Cardiac muscle cell (in vitro differentiated cells and primary cell): ENCODE results near the gene ZNF831. TPM values are rescaled to one million over a fixed set of nuclear protein-coding genes. Genes with fewer than 3 reads are reported as not detected.

Source experiments
- DNase-seq, 2 donors: peaks; one replicate each; pipeline versions ENCODE4 v3.0.0 to v3.0.0-alpha.2; 2010 to 2017; ENCODE audit warnings: low read depth in 1 of 2, low spot score in 1 of 2
- H3K27ac ChIP-seq: fragments of 200-600 bp; sonication (generic); 2 replicates; pipeline ENCODE4 v1.5.1; 2016
- H3K27me3 ChIP-seq: fragments of 200-600 bp; sonication (generic); 2 replicates; pipeline ENCODE4 v1.6.0; 2016; ENCODE audit warnings: control low read depth
- H3K36me3 ChIP-seq: fragments of 200-600 bp; sonication (generic); 2 replicates; pipeline ENCODE4 v1.5.1; 2016; ENCODE audit warnings: control low read depth
- H3K4me1 ChIP-seq: fragments of 200-600 bp; sonication (generic); 2 replicates; pipeline ENCODE4 v1.8.1; 2017; ENCODE audit warnings: low read depth, mild to moderate bottlenecking, mixed run types
- H3K4me3 ChIP-seq: fragments of 200-600 bp; sonication (generic); 2 replicates; pipeline ENCODE4 v1.5.1; 2016; ENCODE audit warnings: mild to moderate bottlenecking
- H3K9me3 ChIP-seq: fragments of 200-600 bp; sonication (generic); 2 replicates; pipeline ENCODE4 v1.5.1; 2017; ENCODE audit warnings: low read depth, mild to moderate bottlenecking, control low read depth
- polyA plus RNA-seq: library from polyadenylated mRNA; unstranded; fragments of >200 nt; fragmentation: Nextera tagmentation; extraction: Ambion mirVana; gene quantifications from 2 replicates; pipeline ENCODE4 v1.2.1, GENCODE V29; 2016
- total RNA-seq: library from RNA; depleted of rRNA; stranded (reverse); fragments of >200 nt; gene quantifications from 2 replicates; pipeline ENCODE4 v1.2.3, GENCODE V29; 2016
- TF ChIP-seq, protein P1 (sequence below): IDR thresholded peaks from 2 replicates; pipeline ENCODE4 v1.5.1; 2012; ENCODE audit warnings: low read depth, mild to moderate bottlenecking, low read length

The ZNF831 gene
- total and polyA plus RNA-seq, 2 experiments from 2014 or later: not detected

GRCh38 chr20:59235226-59235625, 71.6 kb downstream of the ZNF831 start:
- DNase-seq: no peak
- TF ChIP-seq, protein P1, sequence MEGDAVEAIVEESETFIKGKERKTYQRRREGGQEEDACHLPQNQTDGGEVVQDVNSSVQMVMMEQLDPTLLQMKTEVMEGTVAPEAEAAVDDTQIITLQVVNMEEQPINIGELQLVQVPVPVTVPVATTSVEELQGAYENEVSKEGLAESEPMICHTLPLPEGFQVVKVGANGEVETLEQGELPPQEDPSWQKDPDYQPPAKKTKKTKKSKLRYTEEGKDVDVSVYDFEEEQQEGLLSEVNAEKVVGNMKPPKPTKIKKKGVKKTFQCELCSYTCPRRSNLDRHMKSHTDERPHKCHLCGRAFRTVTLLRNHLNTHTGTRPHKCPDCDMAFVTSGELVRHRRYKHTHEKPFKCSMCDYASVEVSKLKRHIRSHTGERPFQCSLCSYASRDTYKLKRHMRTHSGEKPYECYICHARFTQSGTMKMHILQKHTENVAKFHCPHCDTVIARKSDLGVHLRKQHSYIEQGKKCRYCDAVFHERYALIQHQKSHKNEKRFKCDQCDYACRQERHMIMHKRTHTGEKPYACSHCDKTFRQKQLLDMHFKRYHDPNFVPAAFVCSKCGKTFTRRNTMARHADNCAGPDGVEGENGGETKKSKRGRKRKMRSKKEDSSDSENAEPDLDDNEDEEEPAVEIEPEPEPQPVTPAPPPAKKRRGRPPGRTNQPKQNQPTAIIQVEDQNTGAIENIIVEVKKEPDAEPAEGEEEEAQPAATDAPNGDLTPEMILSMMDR: no peak

GRCh38 chr20:59240006-59240405, 76.4 kb downstream of the ZNF831 start:
- Histone ChIP-seq H3K27ac (no peak overlapping the region), H3K4me1 (no peaks in the 10 kb centered on the region), H3K4me3 (no peak overlapping the region), H3K36me3 (no peaks in the 10 kb centered on the region), H3K27me3 (no peaks in the 10 kb centered on the region), H3K9me3 (no peaks in the 10 kb centered on the region)
- DNase-seq: no peak
- TF ChIP-seq, protein P1: no peak

More at GRCh38 chr20:59235226-59235625, 71.6 kb downstream of the ZNF831 start:
- Histone ChIP-seq H3K27ac (no peak overlapping the region), H3K9me3 (no peaks in the 10 kb centered on the region), H3K27me3 (no peaks in the 10 kb centered on the region), H3K4me3 (no peak overlapping the region), H3K36me3 (no peaks in the 10 kb centered on the region), H3K4me1 (no peaks in the 10 kb centered on the region)

- H3K36me3 ChIP-seq: no peaks in the 10 kb centered on the region
- H3K9me3 ChIP-seq: no peaks in the 10 kb centered on the region
- TF ChIP-seq, protein P1: no peak
- no peak for DNase-seq
- no peaks in the 10 kb centered on the region for H3K27me3 ChIP-seq
- no peak overlapping the region for H3K4me3 ChIP-seq
- H3K4me1 ChIP-seq: no peaks in the 10 kb centered on the region
- H3K27ac ChIP-seq: no peak overlapping the region
Measured at GRCh38 chr20:59242714-59243626, 79.3 kb downstream of the ZNF831 start.

DNA sequence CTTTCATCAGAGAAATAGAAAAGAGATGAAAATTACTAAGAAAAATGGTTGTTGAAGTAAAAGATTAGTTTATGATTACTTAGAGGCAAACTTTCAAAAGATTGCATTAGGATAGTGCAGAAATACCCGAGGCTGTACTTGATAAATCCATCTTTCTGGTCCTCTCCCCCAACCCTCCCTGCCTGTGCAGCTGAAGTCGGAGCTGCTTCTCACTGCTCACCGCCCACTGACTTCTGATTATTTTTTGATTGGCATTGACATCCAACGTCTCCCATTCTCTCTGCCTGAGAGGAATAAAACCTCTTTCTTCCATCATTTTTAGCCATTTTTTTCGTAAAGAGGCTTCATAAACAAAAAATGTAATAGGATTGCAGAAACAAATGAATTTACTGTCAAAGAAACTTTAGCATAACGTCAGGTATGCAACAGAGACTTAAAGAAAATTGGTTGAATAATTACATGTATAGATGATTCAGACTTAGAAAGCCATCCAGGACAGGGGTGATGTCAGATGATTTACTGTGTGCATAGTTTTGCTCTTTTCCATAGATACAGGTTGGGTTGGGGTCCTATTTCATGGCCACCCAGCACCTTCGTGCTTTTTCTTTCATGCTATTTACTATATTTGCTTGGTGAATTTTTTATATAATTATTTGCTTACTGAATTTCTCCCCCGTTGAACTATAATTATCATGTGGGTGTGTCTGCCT, 83.2 kb downstream of the ZNF831 start:
- Histone ChIP-seq H3K36me3 (no peaks in the 10 kb centered on the region), H3K27ac (no peak overlapping the region), H3K9me3 (no peaks in the 10 kb centered on the region), H3K4me1 (no peaks in the 10 kb centered on the region), H3K27me3 (no peaks in the 10 kb centered on the region), H3K4me3 (no peak overlapping the region)
- TF ChIP-seq, protein P1: no peak
- no peak for DNase-seq

DNA sequence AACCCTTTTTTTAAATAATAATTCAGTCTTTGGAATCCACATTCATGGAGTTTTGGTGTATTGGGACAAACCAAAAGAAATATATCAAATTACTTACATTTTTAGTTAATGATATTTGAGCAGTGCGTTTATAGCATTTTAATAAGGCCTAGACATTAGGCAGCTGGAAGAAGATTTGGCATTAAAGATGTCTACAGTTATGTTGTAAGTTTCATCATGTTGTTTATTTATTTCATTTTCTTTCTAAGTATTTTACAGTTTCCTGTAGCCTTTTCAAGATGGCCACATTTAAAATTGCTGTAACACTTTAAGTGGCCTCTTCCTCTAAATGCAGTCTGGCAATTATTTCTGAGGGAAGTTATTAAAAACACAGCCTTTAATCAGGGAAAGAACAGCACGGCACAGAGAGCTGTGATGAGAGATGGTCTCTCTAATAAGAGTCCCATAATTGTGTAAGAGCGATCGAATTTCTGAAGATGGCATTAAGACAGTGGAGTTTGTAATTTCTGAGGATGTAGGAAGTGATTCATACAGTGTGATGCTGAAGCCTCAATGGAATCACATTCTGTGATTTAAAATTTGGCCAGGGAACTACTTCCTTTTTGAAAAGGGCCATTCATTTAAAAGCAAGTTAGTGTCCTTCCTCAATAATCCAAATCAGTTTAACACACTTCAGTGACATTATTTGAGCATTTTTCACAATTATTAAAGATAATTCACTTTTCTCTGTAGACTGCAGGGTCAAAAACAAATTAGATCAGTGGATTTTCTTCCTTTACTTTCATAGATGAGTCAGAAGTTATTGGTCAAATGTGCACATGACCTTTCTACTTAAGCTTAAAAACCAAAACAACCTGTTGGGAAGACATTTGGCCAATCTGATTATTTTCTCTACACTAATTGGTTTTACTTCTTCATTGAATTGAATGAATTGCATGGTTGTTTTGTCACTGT, 84.4 kb downstream of the ZNF831 start:
- Histone ChIP-seq H3K4me3 (no peak overlapping the region), H3K9me3 (no peaks in the 10 kb centered on the region), H3K4me1 (no peaks in the 10 kb centered on the region), H3K27ac (no peak overlapping the region), H3K36me3 (no peaks in the 10 kb centered on the region), H3K27me3 (no peaks in the 10 kb centered on the region)
- no peak for DNase-seq
- TF ChIP-seq, protein P1: no peak
